Rectal smooth muscle tissue (tissue), 1 donor: ENCODE results near the gene SUMO2.
"Not testable (repeated sequence)": the region's sequence is repeated elsewhere in the genome, so short reads cannot be mapped to it uniquely, and the experiment has no call there.

Experiments
- H3K27ac ChIP-seq: one replicate; pipeline ENCODE4 v1.7.0; 2013; ENCODE audit warnings: low read depth, low read length, inconsistent platforms
- H3K27me3 ChIP-seq: one replicate; pipeline ENCODE4 v1.7.0; 2013; ENCODE audit warnings: low read length; ENCODE audit not compliant: control insufficient read depth, insufficient read depth
- H3K36me3 ChIP-seq: one replicate; pipeline ENCODE4 v1.7.0; 2013; ENCODE audit warnings: low read length; ENCODE audit not compliant: control insufficient read depth, insufficient read depth
- H3K4me1 ChIP-seq: one replicate; pipeline ENCODE4 v1.7.0; 2013; ENCODE audit warnings: low read length; ENCODE audit not compliant: control insufficient read depth, insufficient read depth
- H3K4me3 ChIP-seq: one replicate; pipeline ENCODE4 v1.7.0; 2013; ENCODE audit warnings: low read length
- H3K9ac ChIP-seq: one replicate; pipeline ENCODE4 v1.7.0; 2013; ENCODE audit warnings: low read length

SUMO2 gene

GRCh38 chr17:75133607-75134347 is 49.0 kb downstream of the SUMO2 start:
- not testable (repeated sequence) for H3K36me3 ChIP-seq, H3K27me3 ChIP-seq, H3K27ac ChIP-seq, H3K4me3 ChIP-seq, H3K9ac ChIP-seq, H3K4me1 ChIP-seq

- Histone ChIP-seq H3K27me3 (no peaks in the 10 kb centered on the region), H3K9ac (no peak overlapping the region), H3K36me3 (peaks cover 6% of the 10 kb centered on the region), H3K4me3 (no peak overlapping the region), H3K4me1 (no peaks in the 10 kb centered on the region), H3K27ac (no peak overlapping the region)
Observed at GRCh38 chr17:75133001-75133400, 49.8 kb downstream of the SUMO2 start.

- H3K36me3 ChIP-seq, H3K27me3 ChIP-seq, H3K4me1 ChIP-seq: not testable (repeated sequence)
- H3K4me3 ChIP-seq = peak overlapping the region; percentile 60
- H3K9ac ChIP-seq = peak overlapping the region; percentile 35
- peak overlapping the region; percentile 71 for H3K27ac ChIP-seq
Observed at GRCh38 chr17:75132018-75133000, 50.5 kb downstream of the SUMO2 start.

- Histone ChIP-seq H3K9ac (peak within 1 kb of the TSS; percentile 70), H3K4me3 (peak within 1 kb of the TSS; percentile 60), H3K4me1 (no peaks in the 10 kb centered on the region), H3K27me3 (no peaks in the 10 kb centered on the region), H3K36me3 (peaks cover 6% of the 10 kb centered on the region), H3K27ac (peak within 1 kb of the TSS; percentile 71)
Observed at GRCh38 chr17:75131278-75132017, 51.3 kb downstream of the SUMO2 start, which contains the start of gene NT5C. Gene NT5C (minus strand): TSS chr17:75131742. CDS start chr17:75131707, 35 bp downstream.

GRCh38 chr17:75130632-75131277 is 52.0 kb downstream of the SUMO2 start:
- peak overlapping the region; percentile 60 for H3K4me3 ChIP-seq
- no peaks in the 10 kb centered on the region for H3K4me1 ChIP-seq
- H3K9ac ChIP-seq = peak overlapping the region; percentile 70
- H3K27ac ChIP-seq = peak overlapping the region; percentile 71
- H3K27me3 ChIP-seq = no peaks in the 10 kb centered on the region
- H3K36me3 ChIP-seq = peaks cover 6% of the 10 kb centered on the region

GRCh38 chr17:75130059-75130631 is 52.6 kb downstream of the SUMO2 start:
- H3K36me3 ChIP-seq = peaks cover 8% of the 10 kb centered on the region
- peak overlapping the region; percentile 71 for H3K27ac ChIP-seq
- H3K4me3 ChIP-seq = peak overlapping the region; percentile 60
- no peaks in the 10 kb centered on the region for H3K27me3 ChIP-seq
- H3K4me1 ChIP-seq = no peaks in the 10 kb centered on the region
- no peak overlapping the region for H3K9ac ChIP-seq

GRCh38 chr17:75129576-75129975 is 53.2 kb downstream of the SUMO2 start:
- Histone ChIP-seq H3K27me3 (no peaks in the 10 kb centered on the region), H3K36me3 (peaks cover 8% of the 10 kb centered on the region), H3K27ac (no peak overlapping the region), H3K4me1 (no peaks in the 10 kb centered on the region), H3K9ac (no peak overlapping the region), H3K4me3 (no peak overlapping the region)

- no peaks in the 10 kb centered on the region for H3K27me3 ChIP-seq
- no peak overlapping the region for H3K9ac ChIP-seq
- peaks cover 8% of the 10 kb centered on the region for H3K36me3 ChIP-seq
- no peak overlapping the region for H3K4me3 ChIP-seq
- H3K27ac ChIP-seq = no peak overlapping the region
- no peaks in the 10 kb centered on the region for H3K4me1 ChIP-seq
Observed at GRCh38 chr17:75128694-75129505, 53.9 kb downstream of the SUMO2 start.

GRCh38 chr17:75127936-75128335 is 54.8 kb downstream of the SUMO2 start:
- not testable (repeated sequence) for H3K4me1 ChIP-seq, H3K36me3 ChIP-seq, H3K9ac ChIP-seq, H3K27ac ChIP-seq, H3K27me3 ChIP-seq, H3K4me3 ChIP-seq

GRCh38 chr17:75126954-75127353 is 55.8 kb downstream of the SUMO2 start:
- no peaks in the 10 kb centered on the region for H3K4me1 ChIP-seq
- no peak overlapping the region for H3K9ac ChIP-seq
- peaks cover 8% of the 10 kb centered on the region for H3K36me3 ChIP-seq
- H3K27me3 ChIP-seq = no peaks in the 10 kb centered on the region
- no peak overlapping the region for H3K4me3 ChIP-seq
- H3K27ac ChIP-seq = no peak overlapping the region

- Histone ChIP-seq H3K36me3 (peaks cover 8% of the 10 kb centered on the region), H3K4me1 (no peaks in the 10 kb centered on the region), H3K27me3 (no peaks in the 10 kb centered on the region), H3K9ac (no peak overlapping the region), H3K4me3 (no peak overlapping the region), H3K27ac (no peak overlapping the region)
Observed at GRCh38 chr17:75125984-75126383, 56.8 kb downstream of the SUMO2 start.
